Endothelial cell of umbilical vein (primary cell): ENCODE measurements around the gene DNAI2. TPM values are rescaled to one million over a fixed set of nuclear protein-coding genes. Genes with fewer than 3 reads are reported as not detected.

Experiments
- BruUV-seq: library from RNA; stranded (reverse); fragments of 400-500 nt; replicated peaks from 2 replicates; lab custom pipeline; 2021; lab: Mats Ljungman, UMichigan
- CTCF ChIA-PET: fragments of 300-600, 350-600 bp; sonication (Branson Sonifier 250); formaldehyde crosslinking; loops from one replicate; lab custom pipeline; 2021; ENCODE audit warnings: antibody characterized with exemption, inconsistent platforms; lab: Charles Lee
- POLR2A ChIA-PET: fragments of 300-600, 350-600 bp; sonication (Branson Sonifier 250); formaldehyde crosslinking; loops from one replicate; lab custom pipeline; 2021; ENCODE audit warnings: antibody characterized with exemption, inconsistent platforms; lab: Charles Lee
- DNase-seq: peaks from one replicate; pipeline ENCODE4 v3.0.0-alpha.2; 2011; ENCODE audit warnings: low read depth, low spot score
- FAIRE-seq: peaks from 2 replicates; lab custom pipeline; 2011; peaks lifted over from hg19 to GRCh38; lab: Jason Lieb, UNC
- H2AFZ ChIP-seq: 2 replicates; pipeline ENCODE4 v1.6.0; 2012; ENCODE audit warnings: low read depth, low read length, control low read depth, inconsistent platforms
- H3K27ac ChIP-seq: 2 replicates; pipeline ENCODE4 v1.5.1; 2011; ENCODE audit warnings: low read depth, mild to moderate bottlenecking, control low read depth, low read length, moderate library complexity; ENCODE audit not compliant: insufficient read depth
- H3K27me3 ChIP-seq, 2 experiments: 2 replicates each; pipeline versions ENCODE4 v1.6.0 to v1.6.1; 2011; ENCODE audit warnings: low read length in 2 of 2, mixed read lengths in 1 of 2; ENCODE audit not compliant: control insufficient read depth in 2 of 2, insufficient read depth in 2 of 2
- H3K36me3 ChIP-seq, 2 experiments: 2 replicates in 1 of 2; 3 replicates in 1 of 2; pipeline ENCODE4 v1.5.1; 2011; ENCODE audit warnings: low read length in 2 of 2, mild to moderate bottlenecking in 1 of 2, moderate library complexity in 1 of 2; ENCODE audit not compliant: control insufficient read depth in 2 of 2, insufficient read depth in 2 of 2; ENCODE audit errors: extremely low read depth in 1 of 2
- H3K4me1 ChIP-seq: 3 replicates; pipeline ENCODE4 v1.5.1; 2011; ENCODE audit warnings: mild to moderate bottlenecking, low read length; ENCODE audit not compliant: control insufficient read depth, insufficient read depth; ENCODE audit errors: extremely low read depth
- H3K4me2 ChIP-seq: 2 replicates; pipeline ENCODE4 v1.6.1; 2011; ENCODE audit warnings: low read length, control low read depth, mixed read lengths; ENCODE audit not compliant: insufficient read depth
- H3K4me3 ChIP-seq, 3 experiments: fragments of 200-600 bp in 1 of 3; sonication (generic), shearing (Covaris generic) in 1 of 3; replicated peaks in 1 of 3; 2 replicates each; pipeline ENCODE4 v1.5.1; 2011 to 2016; ENCODE audit warnings: control low read depth in 3 of 3, low read length in 3 of 3, mild to moderate bottlenecking in 2 of 3, inconsistent platforms in 1 of 3, low read depth in 1 of 3, moderate library complexity in 1 of 3; ENCODE audit not compliant: insufficient read depth in 1 of 3
- H3K79me2 ChIP-seq: 2 replicates; pipeline ENCODE4 v1.6.0; 2012; ENCODE audit warnings: low read length, inconsistent platforms; ENCODE audit not compliant: control insufficient read depth, insufficient read depth
- H3K9ac ChIP-seq: replicated peaks from 2 replicates; pipeline ENCODE3; 2011; ENCODE audit warnings: low read length, control low read depth; ENCODE audit not compliant: insufficient read depth; ENCODE audit errors: extremely low read depth
- H3K9me1 ChIP-seq: replicated peaks from 3 replicates; pipeline ENCODE4 v1.6.0; 2011; ENCODE audit warnings: mild to moderate bottlenecking, low read length; ENCODE audit not compliant: control insufficient read depth, insufficient read depth; ENCODE audit errors: extremely low read depth
- H3K9me3 ChIP-seq: replicated peaks from 2 replicates; pipeline ENCODE4 v1.5.1; 2012; ENCODE audit warnings: low read length, inconsistent platforms; ENCODE audit not compliant: control insufficient read depth, insufficient read depth
- H4K20me1 ChIP-seq: replicated peaks from 2 replicates; pipeline ENCODE3; 2011; ENCODE audit warnings: mild to moderate bottlenecking, low read length; ENCODE audit not compliant: control insufficient read depth, insufficient read depth; ENCODE audit errors: extremely low read depth
- CTCF ChIP-seq, 2 donors: IDR thresholded peaks; 1 replicate in 1 of 2; 2 replicates in 1 of 2; pipeline ENCODE4 v1.5.1; 2011; ENCODE audit warnings: low read length in 2 of 2, mild to moderate bottlenecking in 2 of 2, moderate library complexity in 2 of 2, control low read depth in 1 of 2, inconsistent platforms in 1 of 2, low read depth in 1 of 2; ENCODE audit not compliant: insufficient read depth in 1 of 2; ENCODE audit errors: extremely low read depth in 1 of 2
- EZH2 ChIP-seq: IDR thresholded peaks from 2 replicates; pipeline ENCODE4 v1.6.1; 2012; ENCODE audit warnings: borderline replicate concordance, low read depth, mild to moderate bottlenecking, moderate library complexity, low read length, inconsistent platforms; ENCODE audit not compliant: severe bottlenecking
- FOS ChIP-seq: IDR thresholded peaks from 2 replicates; pipeline ENCODE4 v1.6.1; 2011; ENCODE audit warnings: mild to moderate bottlenecking, low read length, moderate library complexity, borderline replicate concordance; ENCODE audit not compliant: insufficient read depth
- GATA2 ChIP-seq: IDR thresholded peaks from 2 replicates; pipeline ENCODE4 v1.7.0; 2011; ENCODE audit warnings: low read depth, mild to moderate bottlenecking, moderate library complexity, mixed read lengths, low read length; ENCODE audit not compliant: insufficient read length, insufficient read depth
- JUN ChIP-seq: IDR thresholded peaks from 2 replicates; pipeline ENCODE4 v1.6.1; 2011; ENCODE audit warnings: borderline replicate concordance, low read depth; ENCODE audit not compliant: insufficient read length, insufficient read depth
- MAX ChIP-seq: IDR thresholded peaks from 2 replicates; pipeline ENCODE4 v1.6.1; 2011; ENCODE audit not compliant: insufficient read depth, insufficient read length
- MYC ChIP-seq: IDR thresholded peaks from one replicate; pipeline ENCODE4 v1.6.1; 2011; ENCODE audit warnings: mild to moderate bottlenecking, low read depth, low read length
- POLR2A ChIP-seq: IDR thresholded peaks from 2 replicates; pipeline ENCODE4 v1.6.1; 2012; ENCODE audit warnings: low read depth, mild to moderate bottlenecking, control low read depth, low read length
- POLR2AphosphoS5 ChIP-seq: IDR thresholded peaks from 2 replicates; pipeline ENCODE4 v1.6.1; 2012; ENCODE audit warnings: low read depth, mild to moderate bottlenecking, control low read depth, low read length, moderate library complexity; ENCODE audit not compliant: insufficient read depth
- dilution Hi-C: fragments of 300-500 bp; cut with MboI; formaldehyde crosslinking; loops from one replicate; pipeline ENCODE4 v1.15.0; 2019; ENCODE audit warnings: low sequenced_read_pairs; ENCODE audit not compliant: extremely low pct_ligation_motif_present
- intact Hi-C: fragments of 100-400 bp; cut with micrococcal nuclease; formaldehyde crosslinking; loops from one replicate; pipeline ENCODE4 v1.10.0; 2022
- polyA plus RNA-seq, 4 experiments: library from polyadenylated mRNA; depleted of rRNA in 3 of 4; stranded (reverse) in 3 of 4; unstranded in 1 of 4; fragments of >200 nt; gene quantifications; 2 replicates each; pipeline versions ENCODE4 v1.2.1 to v1.2.3, GENCODE V29; 2011 to 2012; ENCODE audit warnings: missing spikeins in 1 of 4
- total RNA-seq: library from RNA; stranded (reverse); gene quantifications from 2 replicates; pipeline ENCODE4 v1.2.3, GENCODE V29; 2021

Gene DNAI2
- total and polyA plus RNA-seq, 2 donors (not counting 3 experiments of a cell fraction or from before 2014, with no cell fraction given), result not detected

- Histone ChIP-seq H3K9me3 (no peaks in the 10 kb centered on the region), H3K4me1 (no peaks in the 10 kb centered on the region), H3K36me3 (no peaks in the 10 kb centered on the region), H3K4me3 (no peak overlapping the region), H4K20me1 (no peaks in the 10 kb centered on the region), H3K79me2 (no peaks in the 10 kb centered on the region), H3K9me1 (no peaks in the 10 kb centered on the region), H3K9ac (no peak overlapping the region), H3K27me3 (peaks cover 10 to 30% of the 10 kb centered on the region in 2 experiments), H3K4me2 (no peak overlapping the region), H3K27ac (no peak overlapping the region), H2AFZ (no peak overlapping the region)
- FAIRE-seq (no peak), DNase-seq (no peak)
- no TSS peak for BruUV-seq
- ChIA-PET CTCF (no interaction called here), POLR2A (no interaction called here)
- TF ChIP-seq POLR2AphosphoS5, result no peak
- TF ChIP-seq FOS, result no peak
- no peak for TF ChIP-seq MYC
- no peak for TF ChIP-seq POLR2A
- TF ChIP-seq JUN, result no peak
- TF ChIP-seq GATA2, result no peak
- no peak for TF ChIP-seq CTCF (IDR thresholded peaks at IDR 0.05; ENCODE audit: extremely low read depth in 1 of 2, insufficient read depth in 1 of 2, low read depth in 1 of 2, low read length in 2 of 2)
- TF ChIP-seq EZH2, result no peak
- TF ChIP-seq MAX, result no peak
- dilution Hi-C loops, result no loop called here
- intact Hi-C loops, result no loop called here
Measured at GRCh38 chr17:74355065-74355464, 81.0 kb downstream of the DNAI2 start.
